Lung (tissue), 12 donors: Measurements from ENCODE around the gene CDKN1A. TPM values are rescaled to one million over a fixed set of nuclear protein-coding genes. Genes with fewer than 3 reads are reported as not detected.

ENCODE experiments used
- ATAC-seq: fragments of 200-7000 bp; cut with Tn5 transposase; one replicate; pipeline ENCODE4 v1.9.1; 2020; ENCODE audit warnings: moderate number of reproducible peaks; ENCODE audit not compliant: insufficient read depth, low FRiP score
- DNase-seq, 3 donors: peaks; one replicate each; pipeline ENCODE4 v3.0.0-alpha.2; 2013 to 2017
- H3K27ac ChIP-seq, 2 donors: one replicate each; pipeline ENCODE4 v1.5.1; 2013; ENCODE audit warnings: mild to moderate bottlenecking in 2 of 2, moderate library complexity in 2 of 2, control low read depth in 1 of 2, inconsistent platforms in 1 of 2, low read depth in 1 of 2, low read length in 1 of 2
- H3K27me3 ChIP-seq, 3 donors: one replicate each; pipeline ENCODE4 v1.5.1; 2013; ENCODE audit warnings: low read length in 2 of 3; ENCODE audit not compliant: control insufficient read depth in 3 of 3, insufficient read depth in 3 of 3
- H3K36me3 ChIP-seq, 4 donors: one replicate each; pipeline ENCODE4 v1.5.1; 2013; ENCODE audit warnings: low read length in 4 of 4, mild to moderate bottlenecking in 1 of 4, moderate library complexity in 1 of 4; ENCODE audit not compliant: control insufficient read depth in 4 of 4, insufficient read depth in 4 of 4
- H3K4me1 ChIP-seq, 5 donors: one replicate each; pipeline ENCODE4 v1.5.1; 2013; ENCODE audit warnings: low read length in 5 of 5, mild to moderate bottlenecking in 2 of 5, moderate library complexity in 1 of 5; ENCODE audit not compliant: control insufficient read depth in 5 of 5, insufficient read depth in 5 of 5
- H3K4me3 ChIP-seq: one replicate; pipeline ENCODE4 v1.5.1; 2013; ENCODE audit warnings: mild to moderate bottlenecking, control low read depth, moderate library complexity
- H3K9ac ChIP-seq, 2 donors: one replicate each; pipeline ENCODE4 v1.5.1; 2013; ENCODE audit warnings: low read length in 2 of 2, control low read depth in 1 of 2; ENCODE audit not compliant: insufficient read depth in 1 of 2
- H3K9me3 ChIP-seq, 4 donors: one replicate each; pipeline ENCODE4 v1.5.1; 2013; ENCODE audit warnings: low read length in 3 of 4, mild to moderate bottlenecking in 1 of 4, moderate library complexity in 1 of 4; ENCODE audit not compliant: control insufficient read depth in 4 of 4, insufficient read depth in 3 of 4
- CTCF ChIP-seq: IDR thresholded peaks from 2 replicates; pipeline ENCODE4 v1.5.1; 2012; ENCODE audit warnings: mild to moderate bottlenecking; ENCODE audit errors: control extremely low read depth, extremely low read depth
- WGBS, 2 donors: extraction: QIAGEN DNeasy Blood & Tissue Kit; methylation state at CpG; one replicate each; pipeline ENCODE4 v1.1.7; 2013; 5-methylcytosine and 5-hydroxymethylcytosine counted together
- polyA plus RNA-seq, 2 donors: library from polyadenylated mRNA; stranded (reverse); fragments of 200-250 nt; gene quantifications; one replicate each; pipeline ENCODE4 v1.2.1, GENCODE V29; 2013
- total RNA-seq, 2 donors: library from RNA; depleted of rRNA in 1 of 2; stranded (reverse); fragments of >200 nt in 1 of 2; gene quantifications; one replicate each; pipeline ENCODE4 v1.2.1, GENCODE V29; 2014 to 2021
- donor health status: control.
- donor health status: control.
- donor health status: Bipolar disorder and iron deficiency.
- donor health status: healthy.
- donor health status: DM: yes; HTN: yes; CAD: no.

CDKN1A gene
- total and polyA plus RNA-seq, 4 donors = 35.3 to 183 (median 66.2) TPM

DNA sequence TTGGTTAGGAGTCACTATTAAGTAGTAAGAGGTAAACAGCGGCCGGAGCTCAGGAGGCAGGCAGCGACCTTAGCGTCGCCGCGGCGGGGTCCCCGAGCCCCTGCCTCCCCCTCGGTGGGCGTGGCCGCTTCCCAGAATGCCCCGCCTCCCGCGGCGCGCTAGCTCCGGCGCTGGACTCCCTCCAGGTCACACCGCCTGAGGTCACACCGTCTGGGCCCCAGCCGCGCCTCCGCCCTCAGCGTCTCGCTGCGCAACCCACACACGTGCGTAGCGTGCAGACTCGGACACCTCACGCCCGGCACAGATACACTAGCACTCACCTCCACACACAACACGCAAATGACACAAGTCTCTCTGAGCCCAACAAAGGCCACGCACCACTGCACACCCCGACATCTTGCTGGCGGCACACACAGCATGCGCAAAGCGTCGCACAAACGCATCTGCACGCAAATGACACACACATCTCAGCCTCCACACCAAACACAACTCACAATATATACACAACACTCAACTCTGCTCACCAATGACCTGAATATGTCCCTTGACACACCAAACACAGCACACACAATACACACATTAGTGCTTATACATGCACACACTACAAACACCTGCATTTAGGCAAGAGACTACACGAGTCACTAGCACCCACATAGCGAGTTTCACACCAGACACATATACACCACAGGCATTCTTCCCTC is 17.6 kb upstream of the CDKN1A start:
- ATAC-seq = peak; percentile 79
- no peak for TF ChIP-seq CTCF
- WGBS, 2 donors = 27 to 29% methylated on average over 44 of the region's 44 CpGs

DNA sequence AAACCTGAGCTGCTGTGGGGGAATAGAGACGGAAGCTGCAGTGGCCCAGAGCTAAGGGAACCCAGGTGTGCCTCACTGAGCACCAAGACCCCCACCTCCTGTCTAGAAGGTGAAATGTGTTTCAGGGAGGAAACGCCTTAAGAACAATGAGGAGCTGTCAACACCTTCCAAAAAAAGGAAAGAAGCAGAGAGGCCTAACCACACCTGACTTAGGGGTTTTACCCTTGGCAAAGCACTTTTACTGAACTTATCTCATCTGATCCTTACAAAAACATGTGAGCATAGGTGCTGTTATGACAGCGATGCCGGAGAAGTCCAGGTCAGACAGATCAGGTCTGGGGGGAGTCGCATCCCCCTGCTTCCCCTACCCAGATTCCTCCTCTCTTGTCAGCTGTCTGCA is 16.1 kb upstream of the CDKN1A start:
- no peak for ATAC-seq
- DNase-seq = no peak

More for the DNA sequence above, 17.6 kb upstream of the CDKN1A start:
- Histone ChIP-seq H3K27ac (no peak overlapping the region), H3K36me3 (no peaks in the 10 kb centered on the region), H3K27me3 (peaks cover 0 to 10% (median 5%) of the 10 kb centered on the region in 3 donors), H3K4me3 (no peak overlapping the region), H3K9me3 (no peaks in the 10 kb centered on the region), H3K4me1 (peaks cover 0 to 7% (median 5%) of the 10 kb centered on the region in 5 donors), H3K9ac (no peak overlapping the region)
- DNase-seq = peak; percentile 34 to 64 (median 55)

DNA sequence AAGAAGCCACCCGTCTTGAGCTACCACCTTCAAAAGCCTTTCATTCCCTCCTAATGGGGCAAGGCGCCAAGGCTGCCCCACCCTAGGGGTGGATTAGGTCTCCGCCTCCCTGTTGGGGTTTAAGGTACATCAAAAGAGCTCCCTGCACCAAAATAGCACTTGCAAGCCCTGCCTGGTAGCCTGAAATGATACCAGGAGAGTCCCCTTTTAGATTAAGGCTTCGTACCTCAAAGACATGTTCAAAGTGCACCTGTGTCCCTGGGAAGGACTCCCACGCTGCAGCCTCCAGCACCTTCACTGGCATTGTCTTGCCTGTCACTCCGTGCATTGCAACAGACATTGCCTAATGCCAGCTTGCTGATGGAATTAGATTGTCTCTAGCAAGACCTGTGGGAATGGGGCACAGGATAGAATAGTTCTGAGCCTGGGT is 15.7 kb upstream of the CDKN1A start:
- TF ChIP-seq CTCF = no peak
- H3K36me3 ChIP-seq = no peaks in the 10 kb centered on the region
- no peak for ATAC-seq
- H3K9me3 ChIP-seq = no peaks in the 10 kb centered on the region
- no peak for DNase-seq
- 71 to 73% methylated on average over 6 of the region's 6 CpGs for WGBS, 2 donors
- no peak overlapping the region for H3K4me3 ChIP-seq
- H3K27me3 ChIP-seq = peaks cover 0 to 10% (median 7%) of the 10 kb centered on the region in 3 donors
- H3K27ac ChIP-seq = no peak overlapping the region
- no peak overlapping the region for H3K9ac ChIP-seq
- H3K4me1 ChIP-seq = peaks cover 2 to 14% (median 5%) of the 10 kb centered on the region in 5 donors

More for the DNA sequence above, 16.1 kb upstream of the CDKN1A start:
- Histone ChIP-seq H3K4me3 (no peak overlapping the region), H3K27ac (no peak overlapping the region), H3K9ac (no peak overlapping the region), H3K36me3 (no peaks in the 10 kb centered on the region), H3K9me3 (no peaks in the 10 kb centered on the region), H3K27me3 (peaks cover 0 to 10% (median 7%) of the 10 kb centered on the region in 3 donors), H3K4me1 (peaks cover 2 to 12% (median 5%) of the 10 kb centered on the region in 5 donors)
- no peak for TF ChIP-seq CTCF
- WGBS, 2 donors = 87 to 94% methylated on average over 5 of the region's 5 CpGs
